K562 (cell line): ENCODE measurements around the gene STAB1. TPM values are rescaled to one million over a fixed set of nuclear protein-coding genes. Genes with fewer than 3 reads are reported as not detected.

ENCODE experiments used
- HSF4 ChIP-seq: fragments of 250-450 bp; sonication (Bioruptor Pico); IDR thresholded peaks from 2 replicates; pipeline ENCODE4 v2.1.2; 2022; ENCODE audit warnings: mild to moderate bottlenecking, moderate library complexity, borderline replicate concordance
- IRF2 ChIP-seq: sonication (generic); formaldehyde crosslinking; IDR thresholded peaks from 2 replicates; pipeline ENCODE4 v1.8.1; 2022; ENCODE audit warnings: mild to moderate bottlenecking, missing genetic modification reagents
- KDM2B ChIP-seq: fragments of 250-450 bp; sonication (Bioruptor Pico); IDR thresholded peaks from 2 replicates; pipeline ENCODE4 v1.8.0; 2021; ENCODE audit warnings: mild to moderate bottlenecking, moderate library complexity
- KLF13 ChIP-seq: fragments of 450-650 bp; IDR thresholded peaks from 2 replicates; pipeline ENCODE4 v1.6.1; 2016; ENCODE audit warnings: missing genetic modification characterization, low read depth, mild to moderate bottlenecking, missing compliant biosample characterization, moderate library complexity, borderline replicate concordance
- MCM7 ChIP-seq, 2 experiments: fragments of 450-650 bp; IDR thresholded peaks; 2 replicates each; pipeline ENCODE4 v1.6.1; 2016 to 2018
- MXI1 ChIP-seq: IDR thresholded peaks from 2 replicates; pipeline ENCODE4 v1.6.1; 2011; ENCODE audit warnings: low read depth, mild to moderate bottlenecking, improper control_type of control experiment, low read length
- MYBL2 ChIP-seq, 2 experiments: fragments of 450-650 bp in 1 of 2; sonication (generic) in 1 of 2; formaldehyde crosslinking in 1 of 2; IDR thresholded peaks; 2 replicates each; pipeline versions ENCODE4 v1.6.1 to v1.8.1; 2017 to 2022; ENCODE audit warnings: borderline replicate concordance in 1 of 2, inconsistent platforms in 1 of 2, low read depth in 1 of 2, mild to moderate bottlenecking in 1 of 2, missing genetic modification reagents in 1 of 2, moderate library complexity in 1 of 2
- MYC ChIP-seq, 2 experiments: fragments of 250-450 bp in 1 of 2; sonication (Bioruptor Pico) in 1 of 2; IDR thresholded peaks; 2 replicates each; pipeline versions ENCODE4 v1.5.1 to v1.6.1; 2012 to 2021; ENCODE audit warnings: low read depth in 2 of 2, borderline replicate concordance in 1 of 2, improper control_type of control experiment in 1 of 2, low read length in 1 of 2, mild to moderate bottlenecking in 1 of 2, moderate library complexity in 1 of 2
- NFIX ChIP-seq: fragments of 250-450 bp; sonication (Bioruptor Pico); IDR thresholded peaks from 2 replicates; pipeline ENCODE4 v1.4.0; 2020; ENCODE audit warnings: low read depth, mild to moderate bottlenecking, moderate library complexity
- POLR2H ChIP-seq: IDR thresholded peaks from 2 replicates; pipeline ENCODE4 v1.6.1; 2016; ENCODE audit warnings: missing genetic modification characterization, low read depth, mild to moderate bottlenecking, control low read depth, missing compliant biosample characterization, moderate library complexity
- PURB ChIP-seq: sonication (generic); formaldehyde crosslinking; IDR thresholded peaks from 2 replicates; pipeline ENCODE4 v1.9.0; 2021; ENCODE audit warnings: low read depth, mild to moderate bottlenecking, missing genetic modification reagents
- RBM14 ChIP-seq: fragments of 200-400 bp; formaldehyde crosslinking; IDR thresholded peaks from 2 replicates; pipeline ENCODE4 v1.6.1; 2018; ENCODE audit warnings: low read depth, mild to moderate bottlenecking, low read length, moderate library complexity, borderline replicate concordance; ENCODE audit not compliant: insufficient read depth
- SMC3 ChIP-seq: conservative IDR thresholded peaks from 2 replicates; pipeline ENCODE4 v1.6.1; 2011; ENCODE audit warnings: low read depth, low read length, improper control_type of control experiment; ENCODE audit not compliant: insufficient read depth
- SRF ChIP-seq, 2 experiments: fragments of 250-450, 450-650 bp in 1 of 2; sonication (Bioruptor Pico) in 1 of 2; sonication (generic) in 1 of 2; formaldehyde crosslinking; IDR thresholded peaks; 2 replicates each; pipeline versions ENCODE4 v1.5.0 to v1.5.1; 2020 to 2022; ENCODE audit warnings: mild to moderate bottlenecking in 1 of 2, missing genetic modification reagents in 1 of 2
- TCF7 ChIP-seq: sonication (generic); IDR thresholded peaks from 2 replicates; pipeline ENCODE4 v1.6.1; 2016; ENCODE audit warnings: antibody characterized with exemption, borderline replicate concordance
- ZKSCAN8 ChIP-seq: fragments of 200-800 bp; sonication (Bioruptor generic); IDR thresholded peaks from 2 replicates; pipeline ENCODE4 v1.6.1; 2016; ENCODE audit warnings: missing genetic modification characterization, missing compliant biosample characterization
- ZNF232 ChIP-seq: sonication (generic); formaldehyde crosslinking; IDR thresholded peaks from 2 replicates; pipeline ENCODE4 v1.8.0; 2022; ENCODE audit warnings: mild to moderate bottlenecking, missing genetic modification reagents
- ZNF561 ChIP-seq: fragments of 450-650 bp; formaldehyde crosslinking; conservative IDR thresholded peaks from 2 replicates; pipeline ENCODE4 v1.4.0; 2020; ENCODE audit warnings: mild to moderate bottlenecking, moderate library complexity
- polyA plus RNA-seq, 8 experiments: library from polyadenylated mRNA; depleted of rRNA in 4 of 8; stranded (reverse) in 5 of 8; unstranded in 3 of 8; fragments of >200 nt; fragmentation: Nextera tagmentation in 2 of 8; fragmentation: Illumina TruSeq in 1 of 8; extraction: Ambion mirVana in 2 of 8; extraction: Trizol in 1 of 8; gene quantifications; 2 replicates each; pipeline versions ENCODE4 v1.2.1 to v1.2.3, GENCODE V29; 2011 to 2014; ENCODE audit warnings: inconsistent platforms in 1 of 8, missing spikeins in 1 of 8
- total RNA-seq, 7 experiments: library from RNA; depleted of rRNA in 6 of 7; stranded (reverse); fragments of >200 nt in 6 of 7; fragmentation: Illumina TruSeq in 2 of 7; extraction: Trizol in 2 of 7; gene quantifications; 2 replicates each; pipeline versions ENCODE4 v1.2.1 to v1.2.3, GENCODE V29; 2011 to 2021; ENCODE audit warnings: low replicate concordance in 1 of 7
- TF ChIP-seq, protein P1 (sequence below): fragments of 450-650 bp; IDR thresholded peaks from 2 replicates; pipeline ENCODE4 v1.6.1; 2018; ENCODE audit not compliant: partially characterized antibody
- TF ChIP-seq, protein P2 (sequence below), 2 experiments: fragments of 450-650 bp; IDR thresholded peaks; 2 replicates each; pipeline ENCODE4 v1.6.1; 2016
- TF ChIP-seq, protein P3 (sequence below): sonication (generic); formaldehyde crosslinking; IDR thresholded peaks from 2 replicates; pipeline ENCODE4 v1.4.0; 2020; ENCODE audit warnings: mild to moderate bottlenecking, missing genetic modification reagents

STAB1 gene
- total and polyA plus RNA-seq, 9 of the 15 experiments (the other 6 are each of a cell fraction or from before 2014, with no cell fraction given) = 0.20 to 3.9 (median 1.2) TPM

DNA sequence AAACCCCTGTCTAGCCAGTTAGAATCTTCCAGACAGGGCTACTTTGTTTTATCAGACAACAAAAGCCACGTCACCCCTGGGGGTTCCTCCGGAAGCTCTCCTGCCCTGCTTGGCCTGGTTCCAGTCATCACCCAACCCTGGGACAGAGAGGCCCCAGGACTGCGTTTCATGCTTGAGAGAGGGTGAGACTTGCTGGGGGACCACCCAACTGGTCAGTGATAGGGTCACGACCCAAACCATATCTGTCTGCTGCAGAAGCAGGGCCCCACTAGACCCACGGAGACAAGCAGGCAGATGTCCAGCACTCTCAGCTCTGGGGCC, 37.3 kb downstream of the STAB1 start (continued):
- TF ChIP-seq KDM2B (no peak), ZNF232 (CRISPR knock-in tag) (no peak), ZKSCAN8 (CRISPR knock-in tag) (no peak), ZNF561 (CRISPR knock-in tag) (no peak), MYC (IDR thresholded peaks at IDR 0.05; ENCODE audit: low read depth, low read length) (no peak), MYC (CRISPR knock-in tag; IDR thresholded peaks at IDR 0.05; ENCODE audit: borderline replicate concordance, low read depth) (no peak), MXI1 (no peak), PURB (CRISPR knock-in tag) (no peak), NFIX (CRISPR knock-in tag) (no peak), SMC3 (no peak), HSF4 (CRISPR knock-in tag) (no peak), MCM7 (IDR thresholded peaks at IDR 0.05) (no peak), RBM14 (no peak), TCF7 (no peak), IRF2 (CRISPR knock-in tag) (no peak), POLR2H (tag) (no peak), MYBL2 (IDR thresholded peaks at IDR 0.05; ENCODE audit: low read depth) (no peak), MYBL2 (CRISPR knock-in tag; IDR thresholded peaks at IDR 0.05; ENCODE audit: borderline replicate concordance) (no peak), KLF13 (tag) (no peak), SRF (CRISPR knock-in tag; IDR thresholded peaks at IDR 0.05) (no peak)
- TF ChIP-seq, protein P1, sequence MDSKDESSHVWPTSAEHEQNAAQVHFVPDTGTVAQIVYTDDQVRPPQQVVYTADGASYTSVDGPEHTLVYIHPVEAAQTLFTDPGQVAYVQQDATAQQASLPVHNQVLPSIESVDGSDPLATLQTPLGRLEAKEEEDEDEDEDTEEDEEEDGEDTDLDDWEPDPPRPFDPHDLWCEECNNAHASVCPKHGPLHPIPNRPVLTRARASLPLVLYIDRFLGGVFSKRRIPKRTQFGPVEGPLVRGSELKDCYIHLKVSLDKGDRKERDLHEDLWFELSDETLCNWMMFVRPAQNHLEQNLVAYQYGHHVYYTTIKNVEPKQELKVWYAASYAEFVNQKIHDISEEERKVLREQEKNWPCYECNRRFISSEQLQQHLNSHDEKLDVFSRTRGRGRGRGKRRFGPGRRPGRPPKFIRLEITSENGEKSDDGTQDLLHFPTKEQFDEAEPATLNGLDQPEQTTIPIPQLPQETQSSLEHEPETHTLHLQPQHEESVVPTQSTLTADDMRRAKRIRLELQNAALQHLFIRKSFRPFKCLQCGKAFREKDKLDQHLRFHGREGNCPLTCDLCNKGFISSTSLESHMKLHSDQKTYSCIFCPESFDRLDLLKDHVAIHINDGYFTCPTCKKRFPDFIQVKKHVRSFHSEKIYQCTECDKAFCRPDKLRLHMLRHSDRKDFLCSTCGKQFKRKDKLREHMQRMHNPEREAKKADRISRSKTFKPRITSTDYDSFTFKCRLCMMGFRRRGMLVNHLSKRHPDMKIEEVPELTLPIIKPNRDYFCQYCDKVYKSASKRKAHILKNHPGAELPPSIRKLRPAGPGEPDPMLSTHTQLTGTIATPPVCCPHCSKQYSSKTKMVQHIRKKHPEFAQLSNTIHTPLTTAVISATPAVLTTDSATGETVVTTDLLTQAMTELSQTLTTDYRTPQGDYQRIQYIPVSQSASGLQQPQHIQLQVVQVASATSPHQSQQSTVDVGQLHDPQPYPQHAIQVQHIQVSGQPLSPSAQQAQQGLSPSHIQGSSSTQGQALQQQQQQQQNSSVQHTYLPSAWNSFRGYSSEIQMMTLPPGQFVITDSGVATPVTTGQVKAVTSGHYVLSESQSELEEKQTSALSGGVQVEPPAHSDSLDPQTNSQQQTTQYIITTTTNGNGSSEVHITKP = peak; percentile 94
- TF ChIP-seq, protein P2, sequence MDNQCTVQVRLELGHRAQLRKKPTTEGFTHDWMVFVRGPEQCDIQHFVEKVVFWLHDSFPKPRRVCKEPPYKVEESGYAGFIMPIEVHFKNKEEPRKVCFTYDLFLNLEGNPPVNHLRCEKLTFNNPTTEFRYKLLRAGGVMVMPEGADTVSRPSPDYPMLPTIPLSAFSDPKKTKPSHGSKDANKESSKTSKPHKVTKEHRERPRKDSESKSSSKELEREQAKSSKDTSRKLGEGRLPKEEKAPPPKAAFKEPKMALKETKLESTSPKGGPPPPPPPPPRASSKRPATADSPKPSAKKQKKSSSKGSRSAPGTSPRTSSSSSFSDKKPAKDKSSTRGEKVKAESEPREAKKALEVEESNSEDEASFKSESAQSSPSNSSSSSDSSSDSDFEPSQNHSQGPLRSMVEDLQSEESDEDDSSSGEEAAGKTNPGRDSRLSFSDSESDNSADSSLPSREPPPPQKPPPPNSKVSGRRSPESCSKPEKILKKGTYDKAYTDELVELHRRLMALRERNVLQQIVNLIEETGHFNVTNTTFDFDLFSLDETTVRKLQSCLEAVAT (IDR thresholded peaks at IDR 0.05) = no peak
- TF ChIP-seq, protein P3, sequence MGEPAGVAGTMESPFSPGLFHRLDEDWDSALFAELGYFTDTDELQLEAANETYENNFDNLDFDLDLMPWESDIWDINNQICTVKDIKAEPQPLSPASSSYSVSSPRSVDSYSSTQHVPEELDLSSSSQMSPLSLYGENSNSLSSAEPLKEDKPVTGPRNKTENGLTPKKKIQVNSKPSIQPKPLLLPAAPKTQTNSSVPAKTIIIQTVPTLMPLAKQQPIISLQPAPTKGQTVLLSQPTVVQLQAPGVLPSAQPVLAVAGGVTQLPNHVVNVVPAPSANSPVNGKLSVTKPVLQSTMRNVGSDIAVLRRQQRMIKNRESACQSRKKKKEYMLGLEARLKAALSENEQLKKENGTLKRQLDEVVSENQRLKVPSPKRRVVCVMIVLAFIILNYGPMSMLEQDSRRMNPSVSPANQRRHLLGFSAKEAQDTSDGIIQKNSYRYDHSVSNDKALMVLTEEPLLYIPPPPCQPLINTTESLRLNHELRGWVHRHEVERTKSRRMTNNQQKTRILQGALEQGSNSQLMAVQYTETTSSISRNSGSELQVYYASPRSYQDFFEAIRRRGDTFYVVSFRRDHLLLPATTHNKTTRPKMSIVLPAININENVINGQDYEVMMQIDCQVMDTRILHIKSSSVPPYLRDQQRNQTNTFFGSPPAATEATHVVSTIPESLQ = no peak
